ENCODE measurements around the gene SKAP2.

SKAP2 gene

DNA sequence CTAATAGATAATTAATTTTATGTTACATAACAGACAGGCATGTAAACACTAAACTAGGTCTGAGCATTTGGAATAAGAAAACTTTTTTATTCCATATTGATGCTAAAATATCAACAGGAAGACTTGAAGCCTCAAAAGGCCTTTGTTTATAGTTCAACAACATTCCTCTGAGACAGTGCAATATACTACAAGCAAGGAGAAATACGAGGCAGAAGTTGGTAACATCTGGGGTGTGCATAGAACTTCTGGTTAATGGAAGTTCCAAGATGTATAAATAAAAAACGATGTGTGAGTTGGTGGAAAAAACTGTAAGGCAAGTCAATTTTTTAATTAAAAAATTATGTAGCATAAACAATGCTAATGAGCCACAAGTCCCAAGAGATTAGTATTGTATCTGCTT, 139.6 kb downstream of the SKAP2 start:
- no peak overlapping the region for H3K4me3 ChIP-seq (ENCODE audit: low read depth, low read length)
- POLR2A ChIA-PET = no interaction called here
- DNase-seq (ENCODE audit: low read depth, low spot score) = no peak
- CTCF ChIA-PET = no interaction called here
- no peak for TF ChIP-seq CTCF (IDR thresholded peaks at IDR 0.05; ENCODE audit: insufficient read depth, low read length, missing control alignments)

- no peak overlapping the region for H3K4me3 ChIP-seq (ENCODE audit: low read depth, low read length)
- ChIA-PET CTCF (interaction anchor here (1.3 kb wide), 1 partner anchor 420 kb away, joined by 3 read pairs; the partner anchor contains the start of gene HOXA5), POLR2A (no interaction called here)
- no peak for TF ChIP-seq CTCF (IDR thresholded peaks at IDR 0.05; ENCODE audit: insufficient read depth, low read length, missing control alignments)
- DNase-seq (ENCODE audit: low read depth, low spot score) = no peak
These were observed 141.3 kb downstream of the SKAP2 start for GRCh38 chr7:26723129-26723528.

DNA sequence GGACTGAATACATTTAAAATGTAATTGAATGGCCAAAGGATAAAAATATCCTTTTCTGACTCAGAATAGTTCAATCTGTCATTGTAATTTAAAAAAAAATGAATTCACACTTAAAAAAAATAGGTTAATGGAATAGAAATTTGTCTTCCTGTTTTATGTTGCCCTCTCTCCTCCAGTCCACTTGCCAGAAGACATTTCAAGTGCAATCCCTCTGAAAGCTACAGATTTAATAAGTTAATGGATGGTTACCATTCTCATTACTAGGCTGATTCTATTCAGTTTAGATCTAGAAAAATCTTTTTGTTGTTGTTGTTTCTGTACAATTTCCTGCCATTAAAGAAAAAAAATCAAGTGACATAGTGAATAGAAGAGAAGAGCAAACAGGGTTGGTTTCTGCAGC, 142.9 kb downstream of the SKAP2 start:
- CTCF ChIA-PET = interaction anchor here (1.6 kb wide), 1 partner anchor 39 kb away, joined by 4 read pairs; no protein-coding TSS in a partner anchor

DNA sequence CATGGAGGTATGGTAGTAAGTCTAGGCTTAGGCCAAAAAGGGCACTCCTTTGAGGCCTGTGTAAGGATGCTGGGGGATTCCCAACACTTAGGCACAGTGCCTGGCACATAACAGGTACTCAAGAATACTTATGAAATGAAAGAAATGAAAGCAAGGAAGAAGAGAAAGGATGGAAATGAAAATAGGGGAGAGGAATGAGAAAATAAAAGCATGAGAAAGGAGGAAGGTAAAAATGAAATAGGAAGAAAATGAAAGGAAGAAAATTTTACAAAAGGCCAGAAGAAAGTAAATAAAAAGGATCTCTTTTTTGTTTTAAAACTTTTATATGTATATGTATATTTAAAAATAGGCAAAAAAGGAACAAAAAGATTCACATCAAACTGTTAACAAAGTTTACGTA, 146.3 kb downstream of the SKAP2 start:
- CTCF ChIA-PET = no interaction called here
- POLR2A ChIA-PET = no interaction called here
- DNase-seq (ENCODE audit: low read depth, low spot score) = no peak
- TF ChIP-seq CTCF (IDR thresholded peaks at IDR 0.05; ENCODE audit: insufficient read depth, low read length, missing control alignments) = no peak
- no peak overlapping the region for H3K4me3 ChIP-seq (ENCODE audit: low read depth, low read length)

More for the DNA sequence above, 142.9 kb downstream of the SKAP2 start:
- DNase-seq (ENCODE audit: low read depth, low spot score) = no peak
- H3K4me3 ChIP-seq (ENCODE audit: low read depth, low read length) = no peak overlapping the region
- TF ChIP-seq CTCF (IDR thresholded peaks at IDR 0.05; ENCODE audit: insufficient read depth, low read length, missing control alignments) = no peak
- POLR2A ChIA-PET = no interaction called here

DNA sequence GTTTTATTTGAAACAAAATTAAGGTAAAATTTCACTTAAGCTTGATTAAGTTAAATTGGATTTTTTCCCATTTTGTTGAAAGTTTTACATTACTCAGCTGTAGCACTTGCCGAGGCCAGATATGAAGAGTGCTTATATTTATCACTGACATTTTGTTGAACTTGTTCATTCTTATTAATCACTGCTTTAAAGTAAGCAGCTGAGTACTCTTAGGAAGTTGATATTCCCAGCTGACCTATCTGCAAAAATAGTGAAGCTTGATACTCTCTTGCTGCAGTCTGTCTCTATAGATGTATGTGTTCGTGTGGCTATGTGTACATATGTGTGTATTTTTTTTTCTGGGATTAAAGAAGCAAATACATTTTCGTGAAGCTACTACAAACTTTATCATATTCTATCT, 150.0 kb downstream of the SKAP2 start:
- ChIA-PET POLR2A (no interaction called here), CTCF (interaction anchor here (0.7 to 1.6 kb wide), 2 partner anchors 9 to 27 kb away, joined by 3 to 5 read pairs; no protein-coding TSS in a partner anchor)
- DNase-seq (ENCODE audit: low read depth, low spot score) = no peak
- no peak for TF ChIP-seq CTCF (IDR thresholded peaks at IDR 0.05; ENCODE audit: insufficient read depth, low read length, missing control alignments)
- no peak overlapping the region for H3K4me3 ChIP-seq (ENCODE audit: low read depth, low read length)

DNA sequence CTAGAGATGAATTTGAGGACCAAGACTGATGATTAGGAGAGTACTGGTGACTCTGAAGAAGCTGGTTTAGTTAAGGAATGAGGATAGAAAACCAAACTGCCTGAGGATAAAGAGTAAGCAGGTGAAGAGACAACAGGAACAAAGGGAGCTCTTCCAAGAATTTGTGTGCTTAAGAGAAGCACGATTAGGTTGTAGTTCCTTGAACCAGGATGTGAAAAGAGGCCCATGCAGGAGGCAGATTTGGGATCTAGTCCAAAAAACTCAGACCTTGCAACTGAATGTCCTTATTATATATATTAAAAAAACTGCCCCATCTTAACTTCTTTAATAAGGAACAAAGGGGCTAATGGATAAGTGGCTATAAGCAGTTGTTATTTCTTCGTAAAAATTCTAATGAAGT, 150.4 kb downstream of the SKAP2 start:
- no peak for TF ChIP-seq CTCF (IDR thresholded peaks at IDR 0.05; ENCODE audit: insufficient read depth, low read length, missing control alignments)
- ChIA-PET CTCF (interaction anchor here (0.7 to 1.6 kb wide), 2 partner anchors 10 to 27 kb away, joined by 3 to 5 read pairs; no protein-coding TSS in a partner anchor), POLR2A (no interaction called here)
- no peak overlapping the region for H3K4me3 ChIP-seq (ENCODE audit: low read depth, low read length)
- DNase-seq (ENCODE audit: low read depth, low spot score) = no peak
